ENCODE measurements around the gene TMED3.
"Not testable (repeated sequence)": the region's sequence is repeated elsewhere in the genome, so short reads cannot be mapped to it uniquely, and the experiment has no call there.

TMED3 gene

GRCh38 chr15:79319973-79320372 is 9.1 kb downstream of the TMED3 start:
- not testable (repeated sequence) for DNase-seq

DNA sequence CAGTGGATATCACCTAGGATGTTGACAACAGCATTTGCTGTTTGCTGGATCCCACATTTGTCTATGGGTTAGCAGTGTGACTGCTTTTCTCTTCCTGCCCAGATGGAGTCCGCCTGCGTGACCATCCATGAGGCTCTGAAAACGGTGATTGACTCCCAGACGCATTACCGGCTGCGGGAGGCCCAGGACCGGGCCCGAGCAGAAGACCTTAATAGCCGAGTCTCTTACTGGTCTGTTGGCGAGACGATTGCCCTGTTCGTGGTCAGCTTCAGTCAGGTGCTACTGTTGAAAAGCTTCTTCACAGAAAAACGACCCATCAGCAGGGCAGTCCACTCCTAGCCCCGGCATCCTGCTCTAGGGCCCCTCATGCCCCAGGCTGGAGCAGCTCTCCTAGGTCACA is 11.0 kb downstream of the TMED3 start:
- DNase-seq = no peak

DNA sequence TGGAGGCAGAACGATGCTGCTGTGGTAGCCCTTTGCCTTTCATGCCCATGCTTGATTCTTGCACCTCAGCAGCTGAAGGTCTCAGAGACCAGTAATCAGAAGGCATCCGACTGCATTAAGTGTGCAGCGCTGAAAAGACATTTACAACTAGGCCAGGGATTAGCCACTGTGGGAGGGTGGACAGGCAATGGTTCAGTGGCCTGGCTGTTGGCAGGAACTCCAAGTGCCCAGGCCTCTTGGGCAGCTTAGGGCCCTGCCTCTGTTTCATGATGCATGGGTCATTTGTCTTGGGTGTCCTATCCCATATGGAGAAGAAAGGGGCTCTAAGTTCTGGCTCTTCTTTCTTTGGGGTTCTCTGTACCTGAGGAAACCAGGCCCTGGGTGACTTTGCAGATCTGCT is 11.4 kb downstream of the TMED3 start:
- no peak for DNase-seq

DNA sequence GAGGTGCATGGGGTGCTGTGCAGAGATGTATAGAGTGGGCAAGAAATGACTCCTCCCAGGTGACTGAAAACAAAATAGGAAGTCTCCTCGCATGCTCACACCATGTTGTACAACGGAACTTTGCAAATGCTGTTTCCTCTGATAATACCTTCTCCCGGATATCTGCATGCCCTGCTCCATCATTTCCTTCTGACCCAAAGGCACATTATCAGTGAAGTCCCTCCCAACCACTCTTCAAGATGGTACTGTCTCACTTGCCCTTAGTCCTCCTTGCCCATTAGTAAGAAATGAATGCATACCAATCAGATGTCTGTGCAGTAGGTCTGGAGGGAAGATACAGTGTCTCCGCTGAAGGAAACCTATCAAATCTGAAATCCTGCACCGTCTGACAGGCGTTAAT is 12.0 kb downstream of the TMED3 start:
- DNase-seq = no peak

- no peak for DNase-seq
Observed at GRCh38 chr15:79329171-79329611, 18.3 kb downstream of the TMED3 start.

GRCh38 chr15:79332824-79333510 is 22.1 kb downstream of the TMED3 start:
- DNase-seq = no peak

GRCh38 chr15:79337591-79337990 is 26.7 kb downstream of the TMED3 start:
- no peak for DNase-seq

- no peak for DNase-seq
Observed at GRCh38 chr15:79339588-79340314, 28.8 kb downstream of the TMED3 start.

DNA sequence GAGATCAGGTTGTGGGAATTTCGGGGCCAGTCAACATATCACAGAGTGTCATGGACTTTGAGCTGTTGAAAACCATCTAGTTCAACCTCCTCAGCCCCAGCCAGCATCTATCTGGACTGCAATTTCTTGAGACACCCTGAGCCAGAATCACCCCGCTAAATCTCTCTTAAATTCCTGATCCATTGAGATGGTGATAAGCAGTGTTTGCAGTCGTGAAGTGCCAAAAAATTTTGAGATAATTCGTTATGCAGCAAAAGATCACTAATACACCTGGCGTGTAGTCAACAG is 29.3 kb downstream of the TMED3 start:
- no peak for DNase-seq

DNA sequence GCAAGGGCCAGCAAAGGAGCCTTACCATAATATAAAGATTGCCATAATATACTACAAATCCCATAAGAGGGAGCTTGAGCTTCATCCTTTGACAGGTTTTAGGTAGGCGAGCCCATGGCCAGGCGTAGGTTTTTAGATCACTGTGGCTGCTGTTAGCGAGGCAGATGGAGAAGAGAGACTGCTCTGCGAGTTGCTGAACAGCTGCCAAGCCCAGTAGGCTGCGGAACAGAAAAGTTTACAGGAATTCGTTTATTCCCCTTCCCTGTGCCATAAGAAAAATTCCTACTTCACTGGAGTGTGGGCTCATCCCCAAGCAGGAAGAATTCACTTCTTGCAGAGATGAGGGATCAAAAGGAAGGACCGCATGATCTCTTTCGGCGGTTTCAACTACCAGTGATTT is 30.5 kb downstream of the TMED3 start:
- DNase-seq = no peak

GRCh38 chr15:79349525-79349924 is 38.6 kb downstream of the TMED3 start:
- no peak for DNase-seq

GRCh38 chr15:79352206-79352605 is 41.3 kb downstream of the TMED3 start:
- DNase-seq = no peak

DNA sequence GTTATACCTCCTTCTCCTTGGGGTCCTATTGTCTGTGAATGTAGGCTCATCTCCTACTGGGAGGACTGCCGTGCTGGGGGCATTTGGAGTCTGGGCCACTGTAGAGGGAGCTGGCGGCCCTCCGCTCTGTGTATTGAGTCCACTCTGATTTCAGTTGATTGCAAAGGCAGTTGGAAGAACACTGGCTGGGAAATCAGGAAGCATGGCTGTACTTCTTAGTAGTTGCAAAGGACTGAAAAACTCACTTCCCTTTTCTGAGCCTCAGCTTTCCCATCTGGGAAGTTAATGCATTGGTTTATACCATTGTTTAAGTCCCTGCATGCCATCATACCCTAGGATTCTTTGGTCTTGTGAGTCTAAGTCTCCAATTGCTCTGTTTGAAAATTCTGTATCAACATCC is 46.7 kb downstream of the TMED3 start:
- DNase-seq = no peak

DNA sequence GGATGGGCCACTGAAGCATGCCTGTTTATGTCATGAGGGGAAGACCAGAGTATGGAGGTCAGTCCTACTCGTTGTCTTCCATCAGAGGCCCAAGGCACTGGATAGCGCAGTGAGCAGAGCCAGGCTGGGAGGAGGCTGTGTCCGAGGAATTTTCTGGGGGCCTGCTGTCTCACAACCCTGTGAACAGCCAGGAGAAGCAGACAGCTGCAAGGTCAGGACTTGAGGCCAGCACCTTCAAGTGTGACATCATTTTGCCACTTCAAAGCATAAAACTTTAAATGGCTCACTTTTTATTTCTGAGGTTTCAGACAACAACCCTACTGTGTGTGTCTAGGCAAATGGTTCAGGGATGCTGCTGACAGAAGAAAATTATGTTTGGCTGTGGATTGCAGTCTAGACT is 47.2 kb downstream of the TMED3 start:
- no peak for DNase-seq

DNA sequence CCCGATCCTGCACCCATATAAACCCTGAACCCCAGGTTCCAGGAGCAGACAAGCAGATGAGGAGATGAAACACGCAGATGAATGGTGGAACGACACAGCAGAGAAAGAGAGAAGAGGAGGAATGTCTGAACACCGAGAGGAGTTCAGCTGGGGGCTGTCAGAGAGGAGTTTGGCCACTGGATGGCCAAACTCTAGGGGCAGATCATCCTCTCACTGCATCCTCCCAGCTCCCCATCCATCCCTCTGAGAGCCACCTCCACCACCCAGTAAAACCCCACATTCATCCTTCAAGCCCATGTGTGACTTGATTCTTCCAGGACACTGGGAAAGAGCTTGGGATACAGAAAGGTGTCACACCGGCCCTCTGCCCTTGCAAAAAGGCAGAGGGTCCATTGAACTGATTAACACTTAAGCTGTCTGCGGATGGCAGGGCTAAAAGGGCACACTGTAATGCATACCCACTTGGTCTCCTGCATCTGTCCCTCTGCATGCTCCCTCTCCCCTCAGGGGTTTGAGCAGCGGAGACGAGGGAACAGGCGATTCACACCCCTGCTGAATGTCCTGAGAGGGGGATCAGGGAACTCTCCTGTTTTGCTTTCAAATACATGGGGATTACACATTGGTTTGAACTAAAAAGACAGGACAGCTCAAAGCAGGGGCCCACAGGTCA is 53.8 kb downstream of the TMED3 start:
- DNase-seq = no peak

DNA sequence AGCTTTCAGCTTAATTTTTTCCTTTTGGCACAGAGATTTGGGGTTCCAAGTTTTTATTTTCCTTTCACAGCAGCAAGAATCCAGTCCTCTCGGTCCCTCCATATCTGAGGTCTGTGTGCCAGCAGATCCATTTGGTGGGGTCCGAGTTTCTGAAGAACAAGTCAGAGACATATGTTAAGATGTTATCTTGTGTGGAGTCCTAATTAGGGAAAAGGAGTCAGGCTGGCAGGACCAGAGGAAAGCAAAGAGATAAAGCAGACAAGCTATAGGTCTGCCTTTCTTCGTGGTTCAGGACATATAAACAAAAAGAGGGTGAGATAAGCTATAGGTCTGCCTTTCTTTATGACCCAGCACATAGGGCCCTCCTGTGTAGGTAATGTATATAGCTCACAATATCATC is 54.9 kb downstream of the TMED3 start:
- no peak for DNase-seq

DNA sequence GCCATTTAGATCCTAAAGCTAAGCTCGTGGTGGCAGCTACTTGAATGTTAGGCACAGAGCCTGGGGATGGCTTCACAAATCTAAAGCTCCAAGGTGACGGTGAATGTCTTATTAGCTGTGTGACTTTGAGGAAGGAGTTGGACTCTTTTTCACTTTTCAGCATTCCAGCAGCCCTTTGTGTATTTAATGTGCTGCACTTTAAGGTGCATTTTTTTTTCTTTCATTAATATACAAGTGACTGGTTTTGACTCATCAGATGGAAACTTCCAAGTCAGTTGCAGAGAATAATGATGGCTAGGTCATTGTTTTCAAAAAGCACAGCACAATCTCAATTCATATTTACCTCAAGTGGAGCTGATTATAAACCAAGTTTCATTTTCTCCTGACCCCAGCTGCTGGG is 55.8 kb downstream of the TMED3 start:
- DNase-seq = no peak

DNA sequence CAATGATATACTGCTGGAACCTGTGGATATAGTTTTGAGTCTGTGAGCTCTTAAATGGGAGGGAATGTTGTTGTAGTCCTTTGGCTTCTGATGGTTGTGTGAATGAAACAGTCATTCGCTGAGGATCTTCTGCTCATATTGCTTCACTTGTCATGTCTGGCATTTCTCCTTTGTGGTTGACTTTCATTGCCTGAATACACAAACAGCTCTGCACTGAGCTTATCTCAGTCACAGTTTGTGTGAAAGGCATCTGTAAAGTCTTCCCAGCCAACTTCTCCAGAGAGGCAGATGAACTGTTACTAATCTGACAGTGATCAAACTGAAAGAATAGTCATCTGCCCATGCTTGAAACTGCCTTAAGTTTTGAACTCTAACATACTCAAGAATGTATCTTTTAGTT is 59.8 kb downstream of the TMED3 start:
- DNase-seq = no peak

DNA sequence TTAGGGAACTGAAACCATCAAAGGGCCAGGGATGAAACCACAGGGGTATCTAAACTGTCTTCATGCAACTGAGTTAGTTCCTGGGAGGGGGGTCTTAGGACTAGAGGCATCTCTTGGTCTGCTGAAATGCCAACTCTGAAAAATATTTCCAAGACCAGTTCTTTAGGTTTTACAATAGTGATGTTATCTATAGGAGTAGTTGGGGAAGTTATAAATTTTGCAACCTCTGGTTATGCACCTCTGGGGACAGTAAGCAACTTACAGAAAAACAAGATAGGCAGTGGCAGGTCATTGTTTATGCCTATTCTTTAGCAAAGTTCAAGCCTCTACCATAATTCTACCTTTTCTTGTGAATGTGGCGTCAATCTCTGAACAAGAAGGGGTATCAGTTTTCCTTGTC is 60.7 kb downstream of the TMED3 start:
- no peak for DNase-seq

DNA sequence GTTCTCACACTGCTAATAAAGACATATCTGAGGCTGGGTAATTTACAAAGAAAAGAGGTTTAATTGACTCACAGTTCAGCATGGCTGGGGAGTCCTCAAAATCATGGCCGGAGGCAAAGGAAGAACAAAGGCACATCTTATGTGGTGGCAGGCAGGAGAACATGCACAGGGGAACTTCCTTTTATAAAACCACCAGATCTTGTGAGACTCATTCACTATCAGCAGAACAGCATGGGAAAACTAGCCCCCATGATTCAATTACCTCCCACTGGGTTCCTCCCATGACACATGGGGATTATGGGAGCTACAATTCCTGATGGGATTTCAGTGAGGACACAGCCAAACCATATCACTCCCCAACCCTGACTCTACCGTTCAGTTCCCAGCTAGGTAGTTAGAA is 61.5 kb downstream of the TMED3 start:
- no peak for DNase-seq
